HG03354 (cell line): ENCODE measurements around the gene POLE.
A peak's percentile ranks its signal among the peaks of the same experiment; 100 is the strongest.
"Not testable (repeated sequence)": the region's sequence is repeated elsewhere in the genome, so short reads cannot be mapped to it uniquely, and the experiment has no call there.

ENCODE experiments used
- ATAC-seq: cut with Tn5 transposase; IDR thresholded peaks from one replicate; pipeline ENCODE4 v1.9.1; 2021; ENCODE audit warnings: mild to moderate bottlenecking; ENCODE audit not compliant: unreplicated experiment, poor library complexity, severe bottlenecking

POLE gene

DNA sequence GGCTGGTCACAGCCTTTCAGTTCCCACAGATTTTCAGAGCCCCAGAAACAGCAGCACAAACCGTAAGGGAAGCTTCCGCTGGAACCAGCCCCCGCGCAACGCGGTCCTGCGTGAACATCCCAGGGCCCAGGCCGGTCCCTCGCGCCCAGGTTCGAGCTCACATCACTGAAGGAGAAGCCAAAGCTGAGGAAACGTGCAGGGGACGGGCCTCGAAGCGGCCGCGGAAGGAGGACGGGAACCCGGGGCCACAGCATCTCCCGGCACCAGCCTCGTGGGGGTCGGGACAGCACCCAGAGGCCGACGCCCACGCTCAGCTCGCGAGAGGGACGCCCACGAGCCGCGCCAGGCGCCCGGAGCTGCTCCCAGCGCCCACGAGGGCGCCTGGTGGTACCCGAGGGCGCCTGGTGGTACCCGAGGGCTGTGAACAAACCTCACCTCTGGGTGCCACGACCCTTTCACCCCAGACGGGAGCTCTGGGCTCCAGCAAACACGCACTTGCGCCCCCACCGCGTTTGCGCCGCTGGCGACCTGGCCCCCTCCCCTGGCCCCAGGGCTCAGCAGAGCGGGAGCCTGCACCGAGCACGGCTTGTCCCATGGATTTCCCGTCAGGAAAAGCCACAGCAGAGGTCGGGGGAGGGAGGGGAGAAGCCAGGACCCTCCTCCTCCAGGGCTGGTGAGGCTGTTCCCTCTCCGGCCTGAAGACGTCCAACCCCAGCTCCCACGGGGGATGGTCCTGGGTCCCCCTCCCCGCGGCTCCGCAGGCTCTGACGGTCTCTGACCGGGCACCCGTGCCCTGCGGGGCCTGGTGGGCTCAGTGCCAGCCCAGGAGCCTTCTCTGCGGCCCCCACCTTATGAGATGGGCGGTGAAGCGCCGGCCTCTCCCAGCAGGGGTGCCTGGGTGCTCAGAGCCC is 83.6 kb downstream of the POLE start:
- ATAC-seq = no peak

DNA sequence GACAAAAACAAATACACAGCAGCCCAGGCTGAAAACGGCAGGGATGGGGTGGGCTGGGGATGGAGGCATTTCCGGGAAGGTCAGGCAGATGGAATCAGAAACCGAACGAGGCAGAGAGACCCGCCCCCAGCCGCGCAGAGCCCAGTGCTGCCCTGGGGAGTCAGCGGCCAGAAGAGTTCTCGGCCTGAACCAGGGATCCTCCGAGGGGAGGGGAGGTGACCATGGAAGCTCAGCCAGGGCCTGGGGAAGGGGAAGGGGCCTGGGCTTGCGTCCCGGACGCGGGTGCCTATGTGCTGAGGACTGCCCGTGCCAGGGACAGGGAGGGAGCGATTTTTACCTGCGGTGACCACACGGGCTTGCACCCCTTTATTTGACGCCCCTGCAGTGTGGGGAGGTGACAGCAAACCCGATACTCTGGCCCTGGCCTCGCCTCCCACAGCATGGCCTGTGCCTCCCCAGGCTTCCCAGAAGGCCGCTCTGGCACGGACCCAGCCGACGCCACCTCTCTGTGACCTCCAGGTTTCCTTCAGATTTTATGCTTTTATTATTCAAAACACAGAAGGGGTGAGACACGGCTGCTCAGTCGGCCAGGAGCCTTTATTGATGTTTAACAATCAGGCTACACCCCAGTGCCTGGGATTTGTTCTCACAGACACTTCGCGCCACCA is 84.4 kb downstream of the POLE start:
- ATAC-seq = no peak

DNA sequence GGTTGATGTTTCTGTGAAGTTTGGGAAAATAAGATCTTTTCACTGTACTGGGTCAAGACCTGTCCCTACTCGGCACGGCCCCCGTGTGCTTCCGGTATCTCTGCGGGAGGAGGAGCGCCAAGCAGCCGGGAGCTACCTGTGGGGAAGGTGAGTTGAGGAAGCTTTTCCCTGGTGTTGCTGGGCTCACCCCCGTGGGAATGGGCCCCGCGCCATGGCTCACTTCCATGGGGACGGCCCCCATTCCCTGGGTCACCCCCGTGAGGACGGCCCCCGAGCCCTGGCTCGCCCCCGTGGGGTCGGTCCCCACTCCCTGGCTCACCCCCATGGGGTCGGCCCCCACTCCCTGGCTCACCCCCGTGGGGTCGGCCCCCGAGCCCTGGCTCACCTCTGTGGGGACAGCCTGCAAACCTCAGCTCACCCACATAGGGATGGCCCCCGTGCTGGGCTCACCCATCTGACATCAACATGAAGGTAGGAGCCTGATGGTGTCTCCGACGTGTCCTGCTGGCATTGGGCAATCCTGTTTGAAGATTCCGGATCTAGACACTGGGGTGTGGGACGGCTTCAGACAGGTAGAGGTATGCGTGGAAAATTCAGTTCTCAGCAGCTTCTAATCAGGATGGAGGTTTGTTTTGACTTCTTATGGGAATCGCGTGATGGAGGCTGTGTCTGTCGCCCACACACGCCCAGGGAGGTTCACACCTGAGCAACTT is 85.8 kb downstream of the POLE start:
- ATAC-seq = no peak

GRCh38 chr12:132600048-132601032 is 86.8 kb downstream of the POLE start:
- no peak for ATAC-seq

- ATAC-seq = not testable (repeated sequence)
These were observed 87.6 kb downstream of the POLE start for GRCh38 chr12:132599502-132599901.

GRCh38 chr12:132597333-132598316 is 89.5 kb downstream of the POLE start:
- no peak for ATAC-seq

GRCh38 chr12:132596016-132596415 is 91.1 kb downstream of the POLE start:
- no peak for ATAC-seq

DNA sequence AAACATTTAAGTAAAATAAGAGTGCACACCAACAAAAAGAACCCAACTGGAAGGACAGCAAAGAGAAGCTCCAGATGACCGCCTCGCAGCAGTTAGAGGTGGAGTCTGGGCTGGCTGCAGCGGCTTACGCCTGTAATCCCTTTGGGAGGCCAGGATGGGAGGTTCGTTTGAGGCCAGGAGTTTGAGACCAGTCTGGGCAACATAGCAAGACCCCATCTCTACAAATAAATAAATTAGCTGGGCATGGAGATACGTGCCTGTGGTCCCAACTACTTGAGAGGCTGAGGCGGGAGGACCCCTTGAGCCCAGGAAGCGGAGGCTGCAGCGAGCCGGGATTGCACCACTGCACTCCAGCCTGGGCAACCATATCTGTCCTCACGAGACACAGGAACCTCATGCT is 92.0 kb downstream of the POLE start:
- no peak for ATAC-seq

DNA sequence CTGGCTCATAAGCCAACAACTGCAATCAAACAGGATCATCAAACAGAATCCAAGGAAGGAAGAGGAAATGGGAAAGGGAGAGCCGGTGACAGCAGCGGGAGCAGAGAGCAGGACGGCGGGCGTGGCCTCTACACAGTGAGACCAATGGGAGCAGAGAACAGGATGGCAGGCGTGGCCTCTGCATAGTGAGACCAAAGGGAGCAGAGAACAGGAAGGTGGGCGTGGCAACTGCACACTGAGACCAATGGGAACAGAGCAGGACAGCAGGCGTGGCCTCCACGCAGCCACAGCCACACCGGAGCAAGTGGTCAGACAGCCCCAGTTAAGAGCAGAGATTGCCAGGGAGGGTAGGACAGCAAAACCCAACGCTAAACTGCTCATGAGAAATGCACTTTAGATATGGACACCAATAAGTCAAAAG is 93.2 kb downstream of the POLE start:
- ATAC-seq = peak; percentile 66

GRCh38 chr12:132593521-132593920 is 93.6 kb downstream of the POLE start:
- no peak for ATAC-seq

GRCh38 chr12:132593071-132593470 is 94.1 kb downstream of the POLE start:
- no peak for ATAC-seq

DNA sequence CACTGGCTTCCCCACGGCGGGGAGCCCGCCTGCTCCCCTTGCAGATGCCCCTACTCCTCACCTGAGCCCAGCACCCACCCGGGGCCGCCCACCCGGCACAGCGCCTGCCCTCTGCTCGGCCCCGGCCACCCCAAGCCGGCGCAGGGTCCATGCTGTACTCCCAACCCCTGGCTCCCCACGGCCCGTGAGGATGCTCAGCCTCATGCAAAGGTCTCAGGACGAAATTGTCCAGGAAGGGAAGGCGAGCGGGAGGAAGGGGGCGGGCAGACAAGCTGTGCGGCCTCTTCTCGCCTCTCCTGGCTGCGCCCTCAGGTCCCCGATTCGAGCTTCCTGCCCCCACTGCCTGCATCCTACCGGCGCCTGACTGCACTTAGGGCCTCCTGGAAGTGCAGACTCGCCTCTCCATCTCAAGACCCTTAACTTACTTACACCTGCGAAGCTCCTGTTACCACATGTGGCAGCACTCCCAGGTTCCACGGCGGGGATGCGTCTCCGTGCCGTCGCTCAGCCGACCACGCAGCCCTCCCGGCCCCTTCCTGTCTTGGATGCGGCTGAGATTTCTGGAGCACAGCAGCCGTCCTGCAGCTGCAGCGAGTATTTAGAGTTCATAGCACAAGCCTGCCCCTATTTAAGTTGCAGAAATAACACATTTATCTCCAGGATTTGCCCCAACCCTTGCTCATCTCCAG is 94.7 kb downstream of the POLE start:
- no peak for ATAC-seq

GRCh38 chr12:132591107-132591935 is 95.8 kb downstream of the POLE start:
- no peak for ATAC-seq

- no peak for ATAC-seq
These were observed 98.1 kb downstream of the POLE start for GRCh38 chr12:132588821-132589669.

GRCh38 chr12:132588319-132588718 is 98.8 kb downstream of the POLE start:
- no peak for ATAC-seq

DNA sequence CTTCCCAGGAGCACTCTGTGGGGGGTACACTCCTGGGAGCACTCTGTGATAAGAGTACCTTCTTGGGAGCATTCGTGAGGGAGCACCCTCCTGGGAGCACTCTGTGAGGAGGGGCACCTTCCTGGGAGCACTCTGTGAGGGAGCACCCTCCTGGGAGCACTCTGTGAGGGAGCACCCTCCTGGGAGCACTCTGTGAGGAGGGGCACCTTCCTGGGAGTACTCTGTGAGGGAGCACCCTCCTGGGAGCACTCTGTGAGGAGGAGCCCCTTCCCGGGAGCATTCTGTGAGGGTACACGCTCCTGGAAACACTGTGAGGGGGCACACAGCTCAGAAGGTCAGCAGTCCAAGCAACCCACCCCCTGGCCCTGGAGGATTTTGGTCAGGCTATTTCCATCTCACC is 99.4 kb downstream of the POLE start:
- ATAC-seq = no peak
